Pancreas (tissue), 10 donors: ENCODE measurements around the gene FRMPD2. TPM values are rescaled to one million over a fixed set of nuclear protein-coding genes. Genes with fewer than 3 reads are reported as not detected.
A peak's percentile ranks its signal among the peaks of the same experiment; 100 is the strongest.

Experiments used
- ATAC-seq, 4 donors: fragments of 200-7000 bp; cut with Tn5 transposase; one replicate each; pipeline versions ENCODE4 v1.8.0 to v1.9.1; 2020; ENCODE audit warnings: mild to moderate bottlenecking in 4 of 4, moderate library complexity in 4 of 4
- DNase-seq, 6 donors: peaks; one replicate each; pipeline ENCODE4 v3.0.0-alpha.2; 2020
- FAIRE-seq: peaks from 2 replicates; lab custom pipeline; 2012; peaks lifted over from hg19 to GRCh38; lab: Jason Lieb, UNC
- H3K27ac ChIP-seq, 4 donors: fragments of 200-600 bp; sonication (generic); 1 replicate in 3 of 4; 2 replicates in 1 of 4; pipeline versions ENCODE4 v1.5.0 to v1.8.0; 2020
- H3K27me3 ChIP-seq, 4 donors: fragments of 200-600 bp; one replicate each; pipeline ENCODE4 v1.8.0; 2021
- H3K36me3 ChIP-seq, 3 donors: fragments of 200-600 bp; sonication (generic) in 1 of 3; one replicate each; pipeline versions ENCODE4 v1.5.0 to v1.8.0; 2020 to 2021
- H3K4me1 ChIP-seq, 3 donors: fragments of 200-600 bp; one replicate each; pipeline ENCODE4 v1.8.0; 2021
- H3K4me3 ChIP-seq, 4 donors: fragments of 200-600 bp; sonication (generic) in 2 of 4; one replicate each; pipeline versions ENCODE4 v1.5.0 to v1.8.0; 2020 to 2021
- H3K9me3 ChIP-seq, 4 donors: fragments of 200-600 bp; one replicate each; pipeline ENCODE4 v1.8.0; 2021
- CTCF ChIP-seq, 4 donors: fragments of 200-600 bp; sonication (generic) in 3 of 4; IDR thresholded peaks; one replicate each; pipeline versions ENCODE4 v1.5.0 to v1.8.0; 2021; ENCODE audit warnings: antibody characterized with exemption in 4 of 4
- WGBS, 2 donors: extraction: QIAGEN DNeasy Blood & Tissue Kit; methylation state at CpG; one replicate each; pipeline ENCODE4 v1.1.7; 2013; 5-methylcytosine and 5-hydroxymethylcytosine counted together
- intact Hi-C, 3 donors: fragments of 100-400 bp; cut with DNase I; formaldehyde crosslinking; loops; one replicate each; pipeline versions ENCODE4 v1.11.1 to v1.14.2; 2022
- polyA plus RNA-seq, 2 donors: library from polyadenylated mRNA; stranded (reverse); fragments of 200-250 nt; gene quantifications; one replicate each; pipeline ENCODE4 v1.2.3, GENCODE V29; 2013
- total RNA-seq, 6 donors: library from RNA; stranded (reverse); fragmentation: NEBNext Ultra II Directional in 4 of 6; extraction: Animal tissue kit (Norgen Biotek cat#: 25700) in 4 of 6; gene quantifications; one replicate each; pipeline versions ENCODE4 v1.2.1 to v1.2.4, GENCODE V29; 2021 to 2023
- donor health status: healthy with polysubstance abuse.
- donor health status: DM: no; HTN: no; CAD: no; lungs with moderate emphysema.
- donor health status: DM: no; HTN: no; CAD: no.
- donor health status: control.
- donor health status: control.
- donor health status: Bipolar disorder and iron deficiency.
- donor health status: DM: yes; HTN: yes; CAD: no.
- donor health status: DM: no; HTN: no; CAD: no.
- donor health status: DM: no; HTN: no; CAD: no.
- donor health status: DM: yes; HTN: yes; CAD: no.

FRMPD2 gene
- total and polyA plus RNA-seq, 8 donors, result 0.08 to 0.47 (median 0.24) TPM

- 78 to 88% methylated on average over 6 of the region's 6 CpGs for WGBS, 2 donors
- FAIRE-seq, result no peak
- intact Hi-C loops, result no loop called here
Observed at GRCh38 chr10:48236199-48236621, 38.3 kb downstream of the FRMPD2 start.

GRCh38 chr10:48235501-48235900, 39.0 kb downstream of the FRMPD2 start:
- 87 to 89% methylated on average over 4 of the region's 4 CpGs for WGBS, 2 donors
- DNase-seq, result peak in 1 of 6 donors; percentile 49
- intact Hi-C loops, result no loop called here

More at GRCh38 chr10:48236199-48236621, 38.3 kb downstream of the FRMPD2 start:
- no peak overlapping the region for H3K27ac ChIP-seq
- H3K9me3 ChIP-seq, result no peaks in the 10 kb centered on the region
- H3K4me3 ChIP-seq, result no peak overlapping the region
- H3K4me1 ChIP-seq, result no peaks in the 10 kb centered on the region
- H3K27me3 ChIP-seq, result no peaks in the 10 kb centered on the region
- H3K36me3 ChIP-seq, result no peaks in the 10 kb centered on the region
- TF ChIP-seq CTCF (IDR thresholded peaks at IDR 0.05), result no peak
- DNase-seq (no peak), ATAC-seq (no peak)

GRCh38 chr10:48234787-48235186, 39.7 kb downstream of the FRMPD2 start:
- ATAC-seq, result no peak
- intact Hi-C loops, result no loop called here
- TF ChIP-seq CTCF (IDR thresholded peaks at IDR 0.05), result no peak
- no peaks in the 10 kb centered on the region for H3K36me3 ChIP-seq
- no peak overlapping the region for H3K27ac ChIP-seq
- 81 to 82% methylated on average over 4 of the region's 4 CpGs for WGBS, 2 donors
- H3K4me3 ChIP-seq, result no peak overlapping the region
- no peaks in the 10 kb centered on the region for H3K9me3 ChIP-seq
- H3K4me1 ChIP-seq, result no peaks in the 10 kb centered on the region
- no peak for DNase-seq
- H3K27me3 ChIP-seq, result no peaks in the 10 kb centered on the region
- no peak for FAIRE-seq

More at GRCh38 chr10:48235501-48235900, 39.0 kb downstream of the FRMPD2 start:
- H3K4me3 ChIP-seq, result no peak overlapping the region
- no peak overlapping the region for H3K27ac ChIP-seq
- H3K9me3 ChIP-seq, result no peaks in the 10 kb centered on the region
- no peaks in the 10 kb centered on the region for H3K27me3 ChIP-seq
- no peaks in the 10 kb centered on the region for H3K36me3 ChIP-seq
- H3K4me1 ChIP-seq, result no peaks in the 10 kb centered on the region
- no peak for ATAC-seq
- no peak for TF ChIP-seq CTCF (IDR thresholded peaks at IDR 0.05)
- no peak for FAIRE-seq

GRCh38 chr10:48234295-48234694, 40.2 kb downstream of the FRMPD2 start:
- 53 to 58% methylated on average over 1 of the region's 1 CpG for WGBS, 2 donors
- Histone ChIP-seq H3K9me3 (no peaks in the 10 kb centered on the region), H3K36me3 (no peaks in the 10 kb centered on the region), H3K27ac (no peak overlapping the region), H3K4me3 (no peak overlapping the region), H3K4me1 (no peaks in the 10 kb centered on the region), H3K27me3 (no peaks in the 10 kb centered on the region)
- intact Hi-C loops, result no loop called here
- no peak for TF ChIP-seq CTCF (IDR thresholded peaks at IDR 0.05)
- DNase-seq (no peak), FAIRE-seq (no peak), ATAC-seq (no peak)

GRCh38 chr10:48233559-48234005, 40.9 kb downstream of the FRMPD2 start:
- H3K27ac ChIP-seq, result no peak overlapping the region
- no peak overlapping the region for H3K4me3 ChIP-seq
- no peaks in the 10 kb centered on the region for H3K9me3 ChIP-seq
- FAIRE-seq (no peak), DNase-seq (no peak), ATAC-seq (no peak)
- H3K4me1 ChIP-seq, result no peaks in the 10 kb centered on the region
- no peaks in the 10 kb centered on the region for H3K27me3 ChIP-seq
- intact Hi-C loops, result no loop called here
- no peaks in the 10 kb centered on the region for H3K36me3 ChIP-seq
- WGBS, 2 donors, result 87 to 89% methylated on average over 2 of the region's 2 CpGs
- TF ChIP-seq CTCF (IDR thresholded peaks at IDR 0.05), result no peak
